ENCODE results near the gene CEMIP. TPM values are rescaled to one million over a fixed set of nuclear protein-coding genes. Genes with fewer than 3 reads are reported as not detected.

CEMIP gene
- total and polyA plus RNA-seq, 2 of the 4 experiments (the other 2 are of a cell fraction): 63.8 to 78.0 TPM

GRCh38 chr15:80976851-80977250 is 197.7 kb downstream of the CEMIP start:
- in situ Hi-C loops (cut with MboI; ENCODE audit: low sequenced_read_pairs): no loop called here
- Histone ChIP-seq H3K18ac (ENCODE audit: low read depth, low read length) (no peak overlapping the region), H3K36me3 (ENCODE audit: control insufficient read depth, insufficient read depth, low read length) (peaks cover 11% of the 10 kb centered on the region), H2AK9ac (replicated peaks; ENCODE audit: low read depth, low read length, poor library complexity) (peak overlapping the region; percentile 56), H3K79me1 (ENCODE audit: low read depth in 1 of 2, low read length in 2 of 2) (peaks cover 27 to 48% of the 10 kb centered on the region in 2 experiments), H2BK15ac (ENCODE audit: low read depth, low read length) (no peak overlapping the region), H2BK120ac (ENCODE audit: low read depth, low read length) (no peak overlapping the region), H4K8ac (ENCODE audit: low read depth in 2 of 2, low read length in 2 of 2) (no peak overlapping the region), H3K14ac (replicated peaks; ENCODE audit: low read depth, low read length) (no peak overlapping the region), H3K27ac (ENCODE audit: insufficient read depth, low read length) (no peak overlapping the region), H3K4ac (ENCODE audit: low read depth, low read length) (no peak overlapping the region), H3K4me1 (ENCODE audit: control insufficient read depth, insufficient read depth, low read length) (peaks cover 5% of the 10 kb centered on the region), H2BK5ac (ENCODE audit: low read depth, low read length, poor library complexity, severe bottlenecking) (no peak overlapping the region), H2AK5ac (ENCODE audit: low read depth, low read length) (no peak overlapping the region), H3K23ac (ENCODE audit: low read depth, low read length) (no peak overlapping the region), H3K56ac (ENCODE audit: extremely low read depth, insufficient read depth, low read length) (no peak overlapping the region), H3K27me3 (ENCODE audit: control insufficient read depth, insufficient read depth, low read length) (no peaks in the 10 kb centered on the region), H4K20me1 (ENCODE audit: insufficient read depth, low read length) (peaks cover 13% of the 10 kb centered on the region), H2BK20ac (ENCODE audit: low read depth, low read length) (no peak overlapping the region), H3K9ac (ENCODE audit: low read depth, low read length) (no peak overlapping the region), H4K91ac (ENCODE audit: insufficient read depth, low read depth, low read length) (no peak overlapping the region), H3K9me1 (ENCODE audit: insufficient read depth, low read length) (peaks cover 8% of the 10 kb centered on the region), H3K9me3 (ENCODE audit: control insufficient read depth, insufficient read depth, low read length) (no peaks in the 10 kb centered on the region), H3K4me2 (ENCODE audit: low read depth, low read length) (no peak overlapping the region), H2AFZ (replicated peaks; ENCODE audit: low read length, poor library complexity) (no peak overlapping the region), H4K5ac (ENCODE audit: low read depth, low read length) (no peak overlapping the region), H3K4me3 (ENCODE audit: insufficient read depth, low read depth, low read length) (no peak overlapping the region)
- CTCF ChIA-PET: no interaction called here
- DNase-seq (no peak), ATAC-seq (ENCODE audit: low read depth) (no peak)
- TF ChIP-seq POLR2A (IDR thresholded peaks at IDR 0.05; ENCODE audit: low read depth, low read length) (no peak), ELK1 (IDR thresholded peaks at IDR 0.05; ENCODE audit: borderline replicate concordance, low read depth, low read length) (no peak), NFE2L2 (IDR thresholded peaks at IDR 0.05; ENCODE audit: low read depth, low read length) (no peak), RFX5 (IDR thresholded peaks at IDR 0.05; ENCODE audit: low read depth, low read length) (no peak), RAD21 (IDR thresholded peaks at IDR 0.05; ENCODE audit: low read length) (no peak), MAFK (IDR thresholded peaks at IDR 0.05; ENCODE audit: low read depth, low read length) (no peak), MAZ (IDR thresholded peaks at IDR 0.05; ENCODE audit: borderline replicate concordance, low read depth, low read length) (no peak), MXI1 (IDR thresholded peaks at IDR 0.05; ENCODE audit: borderline replicate concordance, low read depth, low read length) (no peak), FOS (IDR thresholded peaks at IDR 0.05; ENCODE audit: low read depth, low read length) (no peak), USF2 (IDR thresholded peaks at IDR 0.05; ENCODE audit: low read depth, low read length) (no peak), CEBPB (IDR thresholded peaks at IDR 0.05; ENCODE audit: low read depth, low read length) (no peak), SMC3 (IDR thresholded peaks at IDR 0.05; ENCODE audit: low read depth, low read length) (no peak), CTCF (conservative IDR thresholded peaks at IDR 0.05; ENCODE audit: low read depth, low read length) (no peak), BHLHE40 (IDR thresholded peaks at IDR 0.05; ENCODE audit: low read depth, low read length) (no peak), CHD1 (IDR thresholded peaks at IDR 0.05; ENCODE audit: low read depth, low read length) (no peak), RCOR1 (IDR thresholded peaks at IDR 0.05; ENCODE audit: insufficient replicate concordance, low read length) (no peak)
- BruUV-seq (replicated peaks): no TSS peak
- intact Hi-C loops (cut with micrococcal nuclease): loop anchor here (1.0 kb wide), 1 partner anchor 289 kb away; no protein-coding TSS in a partner anchor
- POLR2A ChIA-PET (ENCODE audit: unreplicated experiment): no interaction called here
- 100% methylated on average over 1 of the region's 4 CpGs; no CpG with 5 or more reads in 1 of the 2 experiments for WGBS, 2 experiments (ENCODE audit: extremely low coverage in 2 of 2, insufficient read length in 1 of 2)
- dilution Hi-C loops (cut with HindIII; ENCODE audit: low sequenced_read_pairs, unreplicated experiment): no loop called here

All from IMR-90 (cell line).